ENCODE measurements around the gene ATP2A3. TPM values are rescaled to one million over a fixed set of nuclear protein-coding genes. Genes with fewer than 3 reads are reported as not detected.

Gene ATP2A3
- total RNA-seq (2021) = 13.3 and 14.6 TPM in 2 replicates
- long read RNA-seq, partial matches to known transcripts = 35 of 39 reads
- long read RNA-seq, other reads (novel, unspliced or antisense) = 4 of 39 reads

GRCh38 chr17:3964203-3965117 is at the start of gene ATP2A3:
Gene ATP2A3 (minus strand): TSS chr17:3964437. CDS start chr17:3964291, 146 bp downstream.
- no peak for DNase-seq
- Histone ChIP-seq H2BK20ac (ENCODE audit: low read depth, low read length, poor library complexity, severe bottlenecking) (no peak within 1 kb of the TSS), H3K4me1 (ENCODE audit: insufficient read depth, low read length) (peaks cover 3% of the 10 kb centered on the region; the same call in 1 of the 2 replicates), H3K23me2 (ENCODE audit: insufficient read length, low read depth, low read length, poor library complexity, severe bottlenecking) (peaks cover 3% of the 10 kb centered on the region), H3K4ac (ENCODE audit: low read depth, low read length) (no peak within 1 kb of the TSS), H3K18ac (ENCODE audit: insufficient read length, low read depth, low read length) (no peak within 1 kb of the TSS), H2BK5ac (ENCODE audit: insufficient read length, low read length) (no peak within 1 kb of the TSS), H3K79me2 (ENCODE audit: insufficient read depth, low read length) (no peaks in the 10 kb centered on the region), H3K14ac (ENCODE audit: insufficient read depth, low read length) (no peak within 1 kb of the TSS), H2BK12ac (ENCODE audit: insufficient read length, low read depth, low read length) (no peak within 1 kb of the TSS), H3K27ac (ENCODE audit: insufficient read length, low read depth, low read length) (no peak within 1 kb of the TSS), H4K5ac (ENCODE audit: insufficient read length, low read depth, low read length) (no peak within 1 kb of the TSS), H4K20me1 (ENCODE audit: control insufficient read depth, insufficient read depth, insufficient read length) (no peaks in the 10 kb centered on the region), H4K8ac (replicated peaks; ENCODE audit: insufficient read length, low read depth, low read length) (no peak within 1 kb of the TSS), H3K23ac (ENCODE audit: insufficient read length, low read depth, low read length) (no peak within 1 kb of the TSS), H3T11ph (ENCODE audit: low read length) (no peak within 1 kb of the TSS), H2AFZ (ENCODE audit: low read length) (no peak within 1 kb of the TSS), H2AK5ac (ENCODE audit: insufficient read length, low read length) (no peak within 1 kb of the TSS), H3K9me3 (ENCODE audit: control insufficient read depth, low read depth, low read length) (no peaks in the 10 kb centered on the region), H2BK120ac (ENCODE audit: low read depth, low read length, poor library complexity, severe bottlenecking) (no peak within 1 kb of the TSS), H3K9ac (ENCODE audit: extremely low read depth, insufficient read length, low read length) (no peak within 1 kb of the TSS), H3K56ac (ENCODE audit: insufficient read length, low read depth, low read length) (no peak within 1 kb of the TSS), H2BK15ac (ENCODE audit: low read depth, low read length) (no peak within 1 kb of the TSS), H3K27me3 (ENCODE audit: insufficient read depth, low read length) (no peaks in the 10 kb centered on the region; the same call in 1 of the 2 replicates), H3K79me1 (ENCODE audit: insufficient read depth, low read depth, low read length, poor library complexity, severe bottlenecking) (no peaks in the 10 kb centered on the region), H3K4me2 (ENCODE audit: insufficient read depth, insufficient read length, low read length) (peak within 1 kb of the TSS; percentile 51), H4K91ac (ENCODE audit: insufficient read length, low read depth, low read length) (no peak within 1 kb of the TSS)
- peak within 1 kb of the TSS; percentile 67 to 86 for H3K4me3 Mint-ChIP-seq
- peaks cover 23 to 27% of the 10 kb centered on the region in 2 experiments for H3K4me1 Mint-ChIP-seq
- no peaks in the 10 kb centered on the region for H3K36me3 Mint-ChIP-seq (ENCODE audit: insufficient read depth in 1 of 3, low read depth in 3 of 3)
- peaks cover 34% of the 10 kb centered on the region for H3K27me3 Mint-ChIP-seq (ENCODE audit: low read depth)
- no peaks in the 10 kb centered on the region for H3K9me3 Mint-ChIP-seq
- TF ChIP-seq CTCF (conservative IDR thresholded peaks at IDR 0.05) = no peak
- peak within 1 kb of the TSS in 1 of 3 experiments; percentile 52; a peak in 1 of 7 replicates for H3K27ac Mint-ChIP-seq
- WGBS (ENCODE audit: extremely low coverage, insufficient read length, low lambda C conversion rate) = no CpG with 5 or more reads among the region's 92 CpGs

Data from H9 (cell line).